ENCODE measurements around the gene CARMIL1. TPM values are rescaled to one million over a fixed set of nuclear protein-coding genes. Genes with fewer than 3 reads are reported as not detected.

Gene CARMIL1
- total RNA-seq, 1 experiment from 2014 or later, result 25.9 TPM

GRCh38 chr6:25519856-25520255 is 240.7 kb downstream of the CARMIL1 start:
- ChIA-PET POLR2A (no interaction called here), CTCF (no interaction called here)
- intact Hi-C loops (cut with micrococcal nuclease; ENCODE audit: unreplicated experiment), result no loop called here
- H3K9me3 Mint-ChIP-seq (ENCODE audit: unreplicated experiment), result no peaks in the 10 kb centered on the region
- peaks cover 21% of the 10 kb centered on the region for H3K36me3 Mint-ChIP-seq (ENCODE audit: insufficient read depth, unreplicated experiment)
- no peaks in the 10 kb centered on the region for H3K27me3 ChIP-seq (replicated peaks; ENCODE audit: control insufficient read depth, insufficient read depth, low read length)
- BruUV-seq (replicated peaks), result no TSS peak
- no peak for DNase-seq
- H3K4me1 ChIP-seq, result peaks cover 14% of the 10 kb centered on the region
- H3K36me3 ChIP-seq (ENCODE audit: control insufficient read depth, insufficient read depth, low read length), result no peaks in the 10 kb centered on the region; the same call in 1 of the 2 replicates
- H3K27ac Mint-ChIP-seq (ENCODE audit: unreplicated experiment), result no peak overlapping the region
- no peak for TF ChIP-seq CTCF (IDR thresholded peaks at IDR 0.05; ENCODE audit: insufficient read depth in 1 of 2, low read depth in 1 of 2, low read length in 1 of 2, severe bottlenecking in 1 of 2, unreplicated experiment in 1 of 2)
- no peak overlapping the region for H3K4me3 ChIP-seq (ENCODE audit: low read depth, low read length)
- H3K27me3 Mint-ChIP-seq (ENCODE audit: insufficient read depth, unreplicated experiment), result no peaks in the 10 kb centered on the region
- H3K4me1 Mint-ChIP-seq (ENCODE audit: low read depth, unreplicated experiment), result peaks cover 14% of the 10 kb centered on the region
- H3K4me3 Mint-ChIP-seq (ENCODE audit: unreplicated experiment), result no peak overlapping the region
- no peaks in the 10 kb centered on the region; the same call in 1 of the 2 replicates for H3K9me3 ChIP-seq

- H3K9me3 ChIP-seq, result no peaks in the 10 kb centered on the region; the same call in 1 of the 2 replicates
- TF ChIP-seq CTCF (IDR thresholded peaks at IDR 0.05; ENCODE audit: insufficient read depth in 1 of 2, low read depth in 1 of 2, low read length in 1 of 2, severe bottlenecking in 1 of 2, unreplicated experiment in 1 of 2), result no peak
- H3K4me3 Mint-ChIP-seq (ENCODE audit: unreplicated experiment), result no peak overlapping the region
- no peaks in the 10 kb centered on the region; the same call in 1 of the 2 replicates for H3K36me3 ChIP-seq (ENCODE audit: control insufficient read depth, insufficient read depth, low read length)
- H3K36me3 Mint-ChIP-seq (ENCODE audit: insufficient read depth, unreplicated experiment), result peaks cover 26% of the 10 kb centered on the region
- H3K9me3 Mint-ChIP-seq (ENCODE audit: unreplicated experiment), result no peaks in the 10 kb centered on the region
- ChIA-PET CTCF (interaction anchor here (0.9 to 1.3 kb wide), 2 partner anchors 212 to 246 kb away, joined by 3 read pairs; partner anchors contain the start of gene CARMIL1), POLR2A (no interaction called here)
- no peaks in the 10 kb centered on the region for H3K27me3 Mint-ChIP-seq (ENCODE audit: insufficient read depth, unreplicated experiment)
- no peak for DNase-seq
- H3K4me1 ChIP-seq, result peaks cover 14% of the 10 kb centered on the region
- peak overlapping the region; percentile 12 for H3K27ac Mint-ChIP-seq (ENCODE audit: unreplicated experiment)
- no peak overlapping the region for H3K4me3 ChIP-seq (ENCODE audit: low read depth, low read length)
- intact Hi-C loops (cut with micrococcal nuclease; ENCODE audit: unreplicated experiment), result no loop called here
- no peaks in the 10 kb centered on the region for H3K27me3 ChIP-seq (replicated peaks; ENCODE audit: control insufficient read depth, insufficient read depth, low read length)
- BruUV-seq (replicated peaks), result no TSS peak
- H3K4me1 Mint-ChIP-seq (ENCODE audit: low read depth, unreplicated experiment), result peaks cover 16% of the 10 kb centered on the region
Measured at GRCh38 chr6:25524542-25524941, 245.4 kb downstream of the CARMIL1 start.

- H3K27me3 ChIP-seq (replicated peaks; ENCODE audit: control insufficient read depth, insufficient read depth, low read length), result no peaks in the 10 kb centered on the region
- peaks cover 26% of the 10 kb centered on the region for H3K36me3 Mint-ChIP-seq (ENCODE audit: insufficient read depth, unreplicated experiment)
- H3K27me3 Mint-ChIP-seq (ENCODE audit: insufficient read depth, unreplicated experiment), result no peaks in the 10 kb centered on the region
- BruUV-seq (replicated peaks), result no TSS peak
- ChIA-PET POLR2A (no interaction called here), CTCF (interaction anchor here (0.9 to 1.3 kb wide), 2 partner anchors 212 to 247 kb away, joined by 3 read pairs; partner anchors contain the start of gene CARMIL1)
- peaks cover 16% of the 10 kb centered on the region for H3K4me1 Mint-ChIP-seq (ENCODE audit: low read depth, unreplicated experiment)
- peak overlapping the region; percentile 12 for H3K27ac Mint-ChIP-seq (ENCODE audit: unreplicated experiment)
- H3K4me3 Mint-ChIP-seq (ENCODE audit: unreplicated experiment), result no peak overlapping the region
- intact Hi-C loops (cut with micrococcal nuclease; ENCODE audit: unreplicated experiment), result no loop called here
- H3K4me1 ChIP-seq, result peaks cover 14% of the 10 kb centered on the region
- no peak for DNase-seq
- TF ChIP-seq CTCF (IDR thresholded peaks at IDR 0.05; ENCODE audit: insufficient read depth in 1 of 2, low read depth in 1 of 2, low read length in 1 of 2, severe bottlenecking in 1 of 2, unreplicated experiment in 1 of 2), result no peak
- H3K36me3 ChIP-seq (ENCODE audit: control insufficient read depth, insufficient read depth, low read length), result no peaks in the 10 kb centered on the region; the same call in 1 of the 2 replicates
- no peaks in the 10 kb centered on the region; the same call in 1 of the 2 replicates for H3K9me3 ChIP-seq
- no peaks in the 10 kb centered on the region for H3K9me3 Mint-ChIP-seq (ENCODE audit: unreplicated experiment)
- H3K4me3 ChIP-seq (ENCODE audit: low read depth, low read length), result no peak overlapping the region
Measured at GRCh38 chr6:25525078-25525477, 245.9 kb downstream of the CARMIL1 start.

Measured in Caco-2 (cell line).